GM21423 (cell line): ENCODE measurements around the gene EIF2D.
"Not testable (repeated sequence)": the region's sequence is repeated elsewhere in the genome, so short reads cannot be mapped to it uniquely, and the experiment has no call there.

Experiments
- ATAC-seq: cut with Tn5 transposase; IDR thresholded peaks from one replicate; pipeline ENCODE4 v1.9.1; 2021; ENCODE audit warnings: mild to moderate bottlenecking, moderate library complexity; ENCODE audit not compliant: unreplicated experiment

Gene EIF2D

GRCh38 chr1:206635080-206635977 is 23.1 kb upstream of the EIF2D start, which contains the start of gene DYRK3:
Gene DYRK3 (plus strand): TSS chr1:206635536. CDS start chr1:206635704, 168 bp downstream.
- peak; percentile 85 for ATAC-seq

DNA sequence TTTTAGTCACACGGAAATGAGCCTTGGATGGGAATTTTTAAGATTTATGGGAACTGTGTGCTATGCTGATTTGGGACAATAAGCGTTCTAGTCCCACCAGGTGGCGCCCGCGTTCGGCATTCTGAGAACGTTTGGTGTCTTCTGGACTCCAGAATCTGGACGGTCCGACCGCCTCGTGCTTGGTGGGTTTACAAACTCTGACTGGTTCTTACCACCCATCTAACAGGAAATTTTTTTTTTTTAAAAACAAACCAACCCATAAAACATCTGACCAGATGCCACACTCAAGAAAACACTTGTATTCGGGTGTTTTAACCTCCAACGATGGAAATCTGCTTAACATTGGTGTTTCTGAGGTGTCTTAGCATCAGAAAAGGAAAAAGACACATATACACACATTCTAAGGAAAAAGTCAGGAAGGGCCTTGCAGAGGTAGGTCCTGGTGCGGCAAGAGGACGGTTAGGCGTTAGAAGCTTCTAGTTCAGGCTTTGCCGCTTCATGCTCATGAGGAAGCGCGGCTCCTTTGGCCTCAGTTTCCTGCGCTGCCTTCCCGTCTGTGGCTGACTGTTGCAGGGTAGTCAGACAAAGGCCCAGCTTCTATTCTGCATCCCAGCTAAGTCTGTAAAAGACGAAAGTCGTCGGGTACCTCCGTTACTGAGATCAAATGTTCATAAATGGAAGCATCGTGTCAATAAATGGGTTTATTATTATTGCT is 22.3 kb upstream of the EIF2D start:
- no peak for ATAC-seq

- ATAC-seq = no peak
Observed at GRCh38 chr1:206633708-206634121, 21.4 kb upstream of the EIF2D start.

GRCh38 chr1:206631085-206631509 is 18.8 kb upstream of the EIF2D start:
- no peak for ATAC-seq

GRCh38 chr1:206628916-206629315 is 16.7 kb upstream of the EIF2D start:
- no peak for ATAC-seq

DNA sequence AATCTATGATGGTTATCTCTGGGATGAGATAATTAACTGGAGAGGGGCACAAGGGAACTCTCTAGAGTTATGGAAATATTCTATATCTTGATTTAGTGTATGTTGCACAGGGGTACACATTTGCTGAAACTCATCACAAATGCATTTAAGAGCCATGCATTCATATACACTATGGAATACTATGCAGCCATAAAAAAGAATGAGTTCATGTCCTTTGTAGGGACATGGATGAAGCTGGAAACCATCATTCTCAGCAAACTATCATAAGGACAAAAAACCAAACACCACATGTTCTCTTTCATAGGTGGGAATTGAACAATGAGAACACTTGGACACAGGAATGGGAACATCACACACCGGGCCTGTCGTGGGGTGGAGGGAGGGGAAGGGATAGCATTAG is 14.1 kb upstream of the EIF2D start:
- ATAC-seq = not testable (repeated sequence)

GRCh38 chr1:206609229-206609991 is 2.9 kb downstream of the EIF2D start:
- no peak for ATAC-seq

GRCh38 chr1:206608108-206608698 is 4.1 kb downstream of the EIF2D start:
- no peak for ATAC-seq

DNA sequence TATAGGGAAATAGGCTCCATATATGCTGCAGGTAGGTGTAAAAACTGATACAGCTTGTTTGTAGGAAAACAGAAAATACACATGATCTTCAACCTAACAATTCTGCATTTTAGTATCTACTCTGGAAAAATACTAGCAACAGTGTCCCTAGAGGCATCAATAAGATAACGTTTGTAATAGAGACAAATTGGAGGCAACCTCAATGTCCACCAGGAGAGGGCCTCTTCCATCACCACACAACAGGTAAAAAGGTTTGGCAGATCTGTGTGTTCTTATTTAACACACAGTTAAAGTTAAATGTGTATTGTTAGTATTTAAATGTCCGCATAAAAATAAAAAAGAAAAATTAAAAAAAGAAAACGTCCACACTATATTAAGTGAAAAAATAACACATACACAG is 5.4 kb downstream of the EIF2D start:
- ATAC-seq = no peak

- no peak for ATAC-seq
Observed at GRCh38 chr1:206604861-206605260, 7.4 kb downstream of the EIF2D start.

DNA sequence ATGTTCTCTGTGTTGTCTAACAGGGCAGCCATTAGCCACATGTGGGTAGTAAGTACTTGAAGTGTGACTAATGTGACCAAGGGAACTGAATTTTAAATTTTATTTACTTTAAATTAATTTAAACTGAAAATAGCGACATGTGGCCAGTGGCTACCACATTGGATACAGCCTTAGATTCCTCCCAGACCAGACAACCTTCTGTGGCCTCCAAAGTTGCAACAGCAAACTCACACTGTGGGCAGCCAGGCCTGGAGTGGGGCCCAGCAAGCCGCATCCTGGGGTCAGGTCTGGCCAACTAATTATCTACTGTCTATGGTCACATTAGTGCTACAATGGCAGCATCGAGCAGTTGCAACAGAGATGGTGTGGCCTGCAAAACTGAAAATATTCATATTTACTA is 11.7 kb downstream of the EIF2D start:
- ATAC-seq = no peak

- no peak for ATAC-seq
Observed at GRCh38 chr1:206596319-206596666, 16.0 kb downstream of the EIF2D start.

DNA sequence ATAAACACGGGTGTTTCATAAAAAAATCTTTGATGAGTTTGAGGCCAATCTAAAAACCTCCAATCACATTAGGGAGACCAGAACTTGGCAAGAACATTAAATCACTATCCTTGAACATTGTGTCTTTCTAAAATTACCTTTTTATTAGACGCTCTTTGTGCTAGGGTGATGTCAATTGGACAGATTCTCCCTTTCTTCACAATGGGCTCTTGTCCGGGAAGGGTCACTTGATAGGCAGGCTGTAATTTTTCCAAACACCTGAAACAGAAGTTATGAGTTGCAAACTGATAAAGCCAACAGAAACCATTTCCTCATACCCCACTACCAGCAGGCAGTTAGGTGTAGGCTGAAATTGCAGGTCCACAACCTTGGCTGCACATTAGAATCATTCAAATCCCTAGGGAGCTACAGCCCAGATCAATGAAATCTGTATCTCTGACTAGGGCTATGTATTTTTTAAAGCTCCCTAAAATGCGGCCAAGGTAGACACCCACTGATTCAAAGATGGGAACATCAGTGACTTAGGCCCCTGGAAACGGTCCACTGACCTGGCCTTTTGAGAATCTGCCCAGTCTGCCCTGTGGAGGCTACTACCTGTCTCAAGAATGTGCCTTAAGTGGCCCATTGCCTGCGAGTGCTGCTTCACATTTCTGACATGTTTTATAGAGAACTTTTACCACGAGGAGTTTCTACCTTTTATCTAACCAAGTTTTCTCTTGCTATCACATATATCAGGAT is 16.5 kb downstream of the EIF2D start:
- ATAC-seq = no peak

- no peak for ATAC-seq
Observed at GRCh38 chr1:206593351-206593925, 18.8 kb downstream of the EIF2D start.

DNA sequence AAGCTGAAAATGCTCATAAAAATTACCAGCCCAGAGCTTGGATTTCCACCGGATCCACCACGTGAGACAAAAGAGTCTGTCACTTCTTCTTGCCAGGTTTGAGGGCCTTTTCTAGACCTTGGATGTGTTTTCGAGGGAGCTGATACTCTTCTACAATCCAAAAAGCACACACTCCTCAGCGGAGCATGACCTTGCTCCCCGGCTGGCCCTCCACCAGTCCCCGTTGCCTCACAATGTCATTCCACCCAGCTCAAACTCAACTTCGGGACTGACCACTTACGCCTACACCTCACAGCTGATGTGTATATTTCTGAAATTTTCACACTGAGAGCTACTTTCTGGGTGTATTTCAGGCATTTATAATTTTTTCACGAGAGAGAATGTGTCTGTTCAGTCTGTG is 20.6 kb downstream of the EIF2D start:
- ATAC-seq = no peak

DNA sequence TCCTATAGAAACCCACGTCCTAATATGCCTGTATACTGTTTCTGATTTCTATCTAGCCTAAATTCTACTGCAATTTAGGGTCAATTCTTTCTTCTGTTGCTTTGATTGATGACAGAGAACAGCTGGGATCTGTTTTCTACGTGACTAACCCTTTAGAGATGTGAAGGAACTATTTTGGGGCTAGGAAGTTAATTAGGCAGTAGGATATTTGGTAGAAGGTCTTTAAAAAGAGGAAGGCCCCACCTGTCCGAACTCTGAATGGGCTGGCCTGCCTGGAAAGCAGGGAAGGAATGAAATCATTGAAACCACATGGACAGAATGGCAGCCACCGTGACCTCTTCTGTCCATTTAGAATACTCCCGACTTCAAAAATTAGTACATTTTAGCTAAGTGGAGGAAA is 21.0 kb downstream of the EIF2D start:
- ATAC-seq = no peak

- ATAC-seq = peak; percentile 52
Observed at GRCh38 chr1:206590025-206590758, 22.1 kb downstream of the EIF2D start.

- ATAC-seq = no peak
Observed at GRCh38 chr1:206589206-206589605, 23.1 kb downstream of the EIF2D start.

GRCh38 chr1:206588492-206588891 is 23.8 kb downstream of the EIF2D start:
- no peak for ATAC-seq
